ENCODE data around the gene CRKL.

Gene CRKL

DNA sequence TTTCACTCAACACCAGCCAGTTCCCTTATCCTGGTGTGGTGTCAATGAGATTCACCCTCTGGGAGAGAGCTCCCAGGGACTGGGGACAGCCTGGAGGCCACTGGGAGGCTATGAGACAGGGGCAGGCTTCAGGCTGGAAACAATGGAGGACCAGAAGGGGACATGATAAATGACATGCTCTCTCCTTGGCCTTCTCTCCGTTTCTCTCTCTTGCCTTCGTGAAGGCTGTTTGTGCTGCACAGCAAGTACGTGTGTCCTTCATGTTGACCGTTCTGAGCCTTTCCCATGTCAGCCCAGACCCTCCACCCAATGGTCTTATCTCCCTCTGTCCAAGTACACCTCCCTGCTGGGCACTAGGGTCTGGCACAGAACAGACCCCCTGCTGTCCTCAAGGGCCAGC is 63.3 kb downstream of the CRKL start:
- DNase-seq, result no peak

- DNase-seq, result no peak
Observed at GRCh38 chr22:20980938-20981722, 63.9 kb downstream of the CRKL start.

GRCh38 chr22:20981787-20982562 is 64.8 kb downstream of the CRKL start, which contains the start of gene LZTR1:
Gene LZTR1 (plus strand): TSS chr22:20982297. CDS start chr22:20982372, 75 bp downstream.
- peak; percentile 53 to 96 (median 86) for DNase-seq

DNA sequence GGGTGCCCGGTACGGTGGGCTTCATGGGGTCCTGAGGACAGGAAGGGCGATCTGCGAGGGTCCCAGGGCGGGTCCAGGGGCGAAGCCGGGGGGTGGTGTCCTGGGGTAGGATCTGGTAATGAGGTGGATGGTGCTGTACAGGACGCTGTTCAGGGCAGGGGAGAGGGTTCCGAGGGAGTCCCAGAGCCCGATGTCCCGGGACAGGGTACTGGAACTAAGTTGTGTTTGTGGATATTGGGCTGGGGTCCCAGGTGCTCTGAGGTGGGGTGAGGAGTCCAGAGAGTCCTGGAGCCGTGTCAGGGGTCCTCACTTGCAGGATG is 65.3 kb downstream of the CRKL start:
- no peak for DNase-seq

DNA sequence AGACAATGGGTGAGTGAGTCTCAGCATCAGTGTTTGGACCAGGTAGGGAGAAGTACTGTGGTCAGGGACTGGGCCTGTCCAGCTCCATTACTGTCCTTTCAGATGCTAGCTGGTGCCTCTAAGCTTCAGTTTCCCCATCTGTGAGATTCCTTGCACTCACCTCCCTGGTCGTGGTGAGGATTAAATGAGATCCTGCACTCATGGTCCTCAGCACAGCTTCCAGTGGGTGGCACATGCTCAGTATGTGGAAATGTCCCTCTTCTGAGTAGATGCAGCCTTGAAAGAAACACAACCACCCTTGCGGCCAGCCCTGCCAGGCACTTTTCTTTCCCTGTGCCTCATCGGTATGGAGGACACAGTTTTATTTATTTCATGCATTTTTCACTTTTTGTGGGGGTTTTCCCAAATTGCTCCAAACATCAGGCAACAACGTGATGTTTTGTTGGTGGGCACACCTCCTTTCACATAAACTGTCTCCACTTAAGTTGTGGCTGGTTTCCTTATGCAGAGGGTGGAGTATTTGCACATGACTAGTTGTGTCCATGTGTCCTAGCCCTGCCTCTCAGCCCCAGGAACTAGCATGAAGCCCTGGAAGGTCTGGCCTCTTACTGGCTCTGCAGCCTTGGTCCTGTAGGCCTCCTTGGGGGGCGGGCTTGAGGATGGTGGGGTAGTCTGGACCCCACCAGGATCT is 66.0 kb downstream of the CRKL start:
- no peak for DNase-seq

- DNase-seq, result no peak
Observed at GRCh38 chr22:20985720-20986119, 68.5 kb downstream of the CRKL start.

- DNase-seq, result no peak
Observed at GRCh38 chr22:20986365-20986764, 69.2 kb downstream of the CRKL start.

GRCh38 chr22:20987375-20987774 is 70.2 kb downstream of the CRKL start:
- no peak for DNase-seq

- no peak for DNase-seq
Observed at GRCh38 chr22:20988573-20989322, 71.5 kb downstream of the CRKL start.

DNA sequence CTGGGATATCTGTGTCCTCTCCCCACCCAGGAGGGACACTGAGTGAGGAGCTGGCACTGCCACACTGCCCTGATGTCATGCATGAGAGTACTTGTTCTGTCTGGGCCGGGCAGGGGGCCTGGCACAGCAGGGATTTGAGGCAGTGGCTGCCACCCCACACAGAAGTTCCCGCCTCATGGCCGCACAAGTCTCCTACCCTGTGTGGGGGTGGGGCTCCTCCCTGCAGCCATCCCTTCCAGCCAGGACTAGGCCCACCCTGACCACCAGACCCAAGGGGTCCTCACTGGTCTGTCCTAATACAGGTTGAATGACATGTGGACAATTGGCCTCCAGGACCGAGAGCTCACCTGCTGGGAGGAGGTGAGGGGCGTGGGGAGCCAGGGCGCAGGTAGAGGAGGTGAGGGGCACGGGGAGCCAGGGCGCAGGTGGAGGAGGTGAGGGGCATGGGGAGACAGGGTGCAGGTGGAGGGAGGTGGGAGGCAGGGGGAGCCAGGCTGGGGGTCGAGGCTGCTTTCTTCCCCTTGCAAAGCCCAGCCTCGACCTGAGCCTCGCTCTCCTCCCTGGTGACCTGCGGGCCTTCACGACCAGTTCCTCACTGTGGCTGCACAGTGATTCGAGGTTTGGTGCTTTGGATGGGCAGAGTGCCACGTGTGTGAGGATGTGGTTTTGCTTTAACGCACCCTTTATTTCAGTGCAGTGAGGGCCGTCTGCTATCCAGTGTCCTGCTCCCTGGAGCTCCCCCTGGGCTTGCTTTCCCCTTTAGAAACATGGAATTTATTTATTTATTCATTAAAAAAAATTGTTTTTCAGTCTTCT is 72.3 kb downstream of the CRKL start:
- DNase-seq, result no peak

DNA sequence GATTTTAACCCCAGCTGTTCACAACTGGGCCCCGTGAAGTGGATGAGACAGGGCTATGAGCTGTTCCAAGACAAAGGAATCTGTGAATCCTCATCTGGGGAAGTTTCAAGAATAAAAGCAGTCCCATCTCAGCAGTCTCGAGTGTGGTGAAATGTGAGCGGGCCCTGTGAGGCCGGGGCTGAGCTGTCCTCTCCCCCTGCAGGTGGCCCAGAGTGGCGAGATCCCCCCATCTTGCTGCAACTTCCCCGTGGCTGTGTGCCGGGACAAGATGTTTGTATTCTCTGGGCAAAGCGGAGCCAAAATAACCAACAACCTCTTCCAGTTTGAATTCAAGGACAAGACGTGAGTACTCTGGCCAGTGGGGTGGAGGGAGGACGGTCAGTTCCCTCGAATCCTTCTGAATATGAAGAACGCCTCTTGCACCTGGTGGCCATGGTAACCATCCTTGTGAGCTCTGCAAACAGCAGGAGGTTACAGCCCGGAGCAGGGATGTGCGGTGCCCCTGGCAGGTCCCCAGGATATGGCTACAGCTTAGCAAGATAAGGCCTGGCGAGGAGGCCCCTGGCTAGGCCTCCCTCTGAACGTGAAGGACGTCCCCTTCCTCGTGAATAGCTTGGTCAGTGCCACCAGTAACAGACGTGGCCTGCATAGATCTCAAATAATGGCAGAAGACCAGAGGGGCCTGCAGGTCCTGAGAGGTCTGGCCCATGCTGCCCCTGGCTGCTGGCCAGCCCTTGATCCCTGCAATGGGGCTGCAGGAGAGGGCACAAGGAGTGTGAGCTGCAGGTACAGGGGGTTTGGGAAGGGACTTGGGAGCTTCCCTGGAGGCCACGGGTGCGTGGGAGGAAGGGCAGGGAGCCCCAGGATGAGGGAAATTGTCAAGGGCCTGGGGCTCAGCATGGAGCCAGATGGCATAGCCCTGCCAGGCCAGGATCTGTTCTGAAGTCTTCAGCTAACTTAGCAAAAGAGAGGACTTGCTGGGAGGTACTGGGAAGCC is 73.3 kb downstream of the CRKL start:
- no peak for DNase-seq

DNA sequence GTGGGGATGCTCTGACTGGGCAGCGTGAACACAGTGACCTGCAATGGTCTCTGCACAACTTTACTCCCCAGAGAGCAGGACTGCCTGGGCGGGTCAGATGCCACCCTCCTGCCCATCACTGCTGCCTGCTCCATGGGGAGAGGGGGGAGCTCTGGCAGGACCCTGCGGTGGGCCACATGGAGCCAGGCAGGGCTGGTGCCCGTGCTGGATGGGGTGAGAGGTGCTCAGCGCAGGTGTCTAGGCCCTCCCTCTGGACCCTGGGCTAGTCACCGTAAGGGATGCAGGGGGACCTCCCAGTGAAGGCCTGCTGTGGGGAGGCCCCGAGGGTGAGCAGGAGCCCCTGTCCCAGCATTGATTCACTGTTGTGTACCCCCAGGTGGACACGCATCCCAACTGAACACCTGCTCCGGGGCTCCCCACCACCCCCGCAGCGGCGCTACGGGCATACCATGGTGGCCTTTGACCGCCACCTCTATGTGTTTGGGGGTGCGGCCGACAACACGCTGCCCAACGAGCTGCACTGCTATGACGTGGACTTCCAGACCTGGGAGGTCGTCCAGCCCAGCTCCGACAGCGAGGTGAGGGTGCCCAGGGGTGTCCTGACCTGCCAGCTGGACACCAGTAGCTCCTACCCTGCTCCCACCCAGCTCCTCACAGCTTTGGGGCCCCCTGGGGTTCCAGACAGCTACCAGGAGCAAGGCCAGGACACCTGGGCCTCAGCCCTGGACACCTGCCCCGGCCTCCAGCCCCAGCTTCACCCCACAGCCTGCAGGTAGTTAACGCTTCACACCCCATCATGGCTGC is 74.2 kb downstream of the CRKL start:
- DNase-seq, result no peak

DNA sequence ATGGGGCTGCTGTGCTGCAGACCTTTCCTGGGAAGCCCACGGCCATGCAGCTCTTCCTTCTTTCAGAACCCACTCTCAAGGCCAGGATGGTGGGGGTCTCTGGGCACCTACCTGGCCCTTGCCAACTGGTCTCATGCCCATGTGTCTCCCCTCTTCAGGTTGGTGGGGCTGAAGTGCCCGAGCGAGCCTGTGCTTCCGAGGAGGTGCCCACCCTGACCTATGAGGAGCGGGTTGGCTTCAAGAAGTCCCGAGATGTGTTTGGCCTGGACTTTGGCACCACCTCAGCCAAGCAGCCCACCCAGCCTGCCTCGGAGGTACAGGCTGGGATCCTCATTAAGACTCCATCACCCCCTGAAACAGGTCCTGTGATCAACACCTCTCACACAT is 74.8 kb downstream of the CRKL start:
- DNase-seq, result no peak

DNA sequence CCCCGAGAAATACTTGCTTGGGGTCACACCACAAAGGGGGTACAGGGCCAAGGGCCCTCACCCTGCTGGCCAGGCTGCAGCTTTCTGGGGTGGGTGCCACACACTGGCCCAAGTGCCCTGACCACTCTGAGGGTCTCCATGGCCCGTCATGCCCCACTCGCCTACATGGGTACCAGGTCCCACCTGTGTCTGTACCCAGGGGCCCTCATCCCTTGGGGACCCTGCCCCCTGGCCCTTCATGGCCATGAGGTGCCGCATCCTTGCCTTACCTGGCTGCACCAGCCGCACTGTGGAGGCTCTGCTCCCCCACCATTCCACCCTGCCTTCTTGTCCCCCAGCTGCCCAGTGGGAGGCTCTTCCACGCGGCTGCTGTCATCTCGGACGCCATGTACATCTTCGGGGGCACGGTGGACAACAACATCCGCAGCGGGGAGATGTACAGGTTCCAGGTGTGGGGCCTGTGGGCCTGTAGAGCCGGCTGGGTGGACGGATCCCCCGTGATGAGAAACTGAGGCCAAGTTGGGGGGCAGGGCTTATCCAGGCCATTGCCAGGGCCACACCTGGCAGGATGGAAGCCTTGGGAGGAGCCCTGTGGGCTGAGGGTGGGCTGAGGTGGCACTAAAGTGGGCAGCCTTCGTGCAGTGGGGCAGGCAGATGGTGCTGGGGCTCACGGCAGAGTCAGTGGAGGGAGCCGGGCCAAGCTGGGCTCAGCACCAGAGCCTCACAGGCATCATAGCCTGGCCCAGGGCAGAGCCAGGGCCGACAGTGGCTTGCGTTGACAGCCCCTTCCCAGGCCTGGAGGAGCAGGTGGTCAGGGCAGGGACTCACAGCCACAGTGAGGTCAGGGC is 75.5 kb downstream of the CRKL start:
- DNase-seq, result no peak

- DNase-seq, result no peak
Observed at GRCh38 chr22:20993304-20994127, 76.3 kb downstream of the CRKL start.

GRCh38 chr22:20994128-20994901 is 77.1 kb downstream of the CRKL start:
- DNase-seq, result no peak
